ENCODE data around the gene ALG2.

ALG2 gene

GRCh38 chr9:99192786-99193465, 28.8 kb downstream of the ALG2 start:
- no peak for DNase-seq (ENCODE audit: low spot score)
- Mint-ChIP-seq H3K4me1 (ENCODE audit: low read depth) (peaks cover 15% of the 10 kb centered on the region), H3K36me3 (ENCODE audit: low read depth) (no peaks in the 10 kb centered on the region), H3K27ac (no peak overlapping the region), H3K27me3 (ENCODE audit: low read depth) (peaks cover 26% of the 10 kb centered on the region), H3K9me3 (no peaks in the 10 kb centered on the region), H3K4me3 (no peak overlapping the region)

- DNase-seq (ENCODE audit: low spot score), result no peak
These were observed 31.0 kb downstream of the ALG2 start for GRCh38 chr9:99190597-99191283.

GRCh38 chr9:99189887-99190596, 31.7 kb downstream of the ALG2 start:
- H3K27ac Mint-ChIP-seq, result no peak overlapping the region
- H3K4me1 Mint-ChIP-seq (ENCODE audit: low read depth), result peaks cover 9% of the 10 kb centered on the region
- H3K9me3 Mint-ChIP-seq, result no peaks in the 10 kb centered on the region
- no peaks in the 10 kb centered on the region for H3K36me3 Mint-ChIP-seq (ENCODE audit: low read depth)
- peaks cover 23% of the 10 kb centered on the region for H3K27me3 Mint-ChIP-seq (ENCODE audit: low read depth)
- H3K4me3 Mint-ChIP-seq, result no peak overlapping the region
- DNase-seq (ENCODE audit: low spot score), result no peak

More at GRCh38 chr9:99190597-99191283, 31.0 kb downstream of the ALG2 start:
- peaks cover 24% of the 10 kb centered on the region for H3K27me3 Mint-ChIP-seq (ENCODE audit: low read depth)
- no peak overlapping the region for H3K27ac Mint-ChIP-seq
- no peaks in the 10 kb centered on the region for H3K9me3 Mint-ChIP-seq
- no peak overlapping the region for H3K4me3 Mint-ChIP-seq
- H3K4me1 Mint-ChIP-seq (ENCODE audit: low read depth), result peaks cover 9% of the 10 kb centered on the region
- H3K36me3 Mint-ChIP-seq (ENCODE audit: low read depth), result no peaks in the 10 kb centered on the region

GRCh38 chr9:99189186-99189585, 32.6 kb downstream of the ALG2 start:
- Mint-ChIP-seq H3K9me3 (no peaks in the 10 kb centered on the region), H3K36me3 (ENCODE audit: low read depth) (no peaks in the 10 kb centered on the region), H3K4me1 (ENCODE audit: low read depth) (peaks cover 11% of the 10 kb centered on the region), H3K4me3 (no peak overlapping the region), H3K27ac (no peak overlapping the region), H3K27me3 (ENCODE audit: low read depth) (peaks cover 23% of the 10 kb centered on the region)
- DNase-seq (ENCODE audit: low spot score), result no peak

- H3K27me3 Mint-ChIP-seq (ENCODE audit: low read depth), result peaks cover 19% of the 10 kb centered on the region
- no peak overlapping the region for H3K4me3 Mint-ChIP-seq
- H3K27ac Mint-ChIP-seq, result no peak overlapping the region
- peaks cover 9% of the 10 kb centered on the region for H3K4me1 Mint-ChIP-seq (ENCODE audit: low read depth)
- H3K9me3 Mint-ChIP-seq, result no peaks in the 10 kb centered on the region
- no peaks in the 10 kb centered on the region for H3K36me3 Mint-ChIP-seq (ENCODE audit: low read depth)
- DNase-seq (ENCODE audit: low spot score), result no peak
These were observed 34.4 kb downstream of the ALG2 start for GRCh38 chr9:99187311-99187710.

- no peak for DNase-seq (ENCODE audit: low spot score)
- H3K36me3 Mint-ChIP-seq (ENCODE audit: low read depth), result no peaks in the 10 kb centered on the region
- H3K27ac Mint-ChIP-seq, result no peak overlapping the region
- H3K4me3 Mint-ChIP-seq, result no peak overlapping the region
- H3K27me3 Mint-ChIP-seq (ENCODE audit: low read depth), result peaks cover 10% of the 10 kb centered on the region
- H3K4me1 Mint-ChIP-seq (ENCODE audit: low read depth), result peaks cover 19% of the 10 kb centered on the region
- H3K9me3 Mint-ChIP-seq, result no peaks in the 10 kb centered on the region
These were observed 35.8 kb downstream of the ALG2 start for GRCh38 chr9:99185934-99186333.

- no peaks in the 10 kb centered on the region for H3K36me3 Mint-ChIP-seq (ENCODE audit: low read depth)
- H3K9me3 Mint-ChIP-seq, result no peaks in the 10 kb centered on the region
- H3K4me3 Mint-ChIP-seq, result no peak overlapping the region
- no peak for DNase-seq (ENCODE audit: low spot score)
- peaks cover 26% of the 10 kb centered on the region for H3K4me1 Mint-ChIP-seq (ENCODE audit: low read depth)
- H3K27me3 Mint-ChIP-seq (ENCODE audit: low read depth), result peaks cover 10% of the 10 kb centered on the region
- H3K27ac Mint-ChIP-seq, result no peak overlapping the region
These were observed 36.5 kb downstream of the ALG2 start for GRCh38 chr9:99185348-99185632.

GRCh38 chr9:99184475-99185347, 37.0 kb downstream of the ALG2 start:
- no peaks in the 10 kb centered on the region for H3K9me3 Mint-ChIP-seq
- peak; percentile 77 for DNase-seq (ENCODE audit: low spot score)
- no peaks in the 10 kb centered on the region for H3K36me3 Mint-ChIP-seq (ENCODE audit: low read depth)
- peaks cover 10% of the 10 kb centered on the region for H3K27me3 Mint-ChIP-seq (ENCODE audit: low read depth)
- no peak overlapping the region for H3K27ac Mint-ChIP-seq
- H3K4me1 Mint-ChIP-seq (ENCODE audit: low read depth), result peaks cover 30% of the 10 kb centered on the region
- no peak overlapping the region for H3K4me3 Mint-ChIP-seq

- DNase-seq (ENCODE audit: low spot score), result no peak
- Mint-ChIP-seq H3K4me3 (no peak overlapping the region), H3K4me1 (ENCODE audit: low read depth) (peaks cover 31% of the 10 kb centered on the region), H3K9me3 (no peaks in the 10 kb centered on the region), H3K36me3 (ENCODE audit: low read depth) (no peaks in the 10 kb centered on the region), H3K27me3 (ENCODE audit: low read depth) (peaks cover 7% of the 10 kb centered on the region), H3K27ac (no peak overlapping the region)
These were observed 37.6 kb downstream of the ALG2 start for GRCh38 chr9:99184110-99184474.

GRCh38 chr9:99183616-99184015, 38.1 kb downstream of the ALG2 start:
- Mint-ChIP-seq H3K36me3 (ENCODE audit: low read depth) (no peaks in the 10 kb centered on the region), H3K4me3 (no peak overlapping the region), H3K27me3 (ENCODE audit: low read depth) (peaks cover 5% of the 10 kb centered on the region), H3K27ac (no peak overlapping the region), H3K9me3 (no peaks in the 10 kb centered on the region), H3K4me1 (ENCODE audit: low read depth) (peaks cover 32% of the 10 kb centered on the region)
- DNase-seq (ENCODE audit: low spot score), result no peak

- Mint-ChIP-seq H3K27ac (no peak overlapping the region), H3K36me3 (ENCODE audit: low read depth) (no peaks in the 10 kb centered on the region), H3K27me3 (ENCODE audit: low read depth) (no peaks in the 10 kb centered on the region), H3K9me3 (no peaks in the 10 kb centered on the region), H3K4me1 (ENCODE audit: low read depth) (peaks cover 33% of the 10 kb centered on the region), H3K4me3 (no peak overlapping the region)
- DNase-seq (ENCODE audit: low spot score), result no peak
These were observed 39.4 kb downstream of the ALG2 start for GRCh38 chr9:99182356-99182755.

- H3K4me1 Mint-ChIP-seq (ENCODE audit: low read depth), result peaks cover 31% of the 10 kb centered on the region
- no peaks in the 10 kb centered on the region for H3K36me3 Mint-ChIP-seq (ENCODE audit: low read depth)
- DNase-seq (ENCODE audit: low spot score), result peak; percentile 63
- peak overlapping the region; percentile 19 for H3K4me3 Mint-ChIP-seq
- H3K27me3 Mint-ChIP-seq (ENCODE audit: low read depth), result no peaks in the 10 kb centered on the region
- H3K27ac Mint-ChIP-seq, result no peak overlapping the region
- H3K9me3 Mint-ChIP-seq, result no peaks in the 10 kb centered on the region
These were observed 40.1 kb downstream of the ALG2 start for GRCh38 chr9:99181621-99182020.

GRCh38 chr9:99181206-99181605, 40.5 kb downstream of the ALG2 start:
- no peak for DNase-seq (ENCODE audit: low spot score)
- Mint-ChIP-seq H3K27me3 (ENCODE audit: low read depth) (no peaks in the 10 kb centered on the region), H3K9me3 (no peaks in the 10 kb centered on the region), H3K4me1 (ENCODE audit: low read depth) (peaks cover 31% of the 10 kb centered on the region), H3K4me3 (no peak overlapping the region), H3K27ac (no peak overlapping the region), H3K36me3 (ENCODE audit: low read depth) (no peaks in the 10 kb centered on the region)

GRCh38 chr9:99180662-99181061, 41.1 kb downstream of the ALG2 start:
- Mint-ChIP-seq H3K9me3 (no peaks in the 10 kb centered on the region), H3K27ac (no peak overlapping the region), H3K27me3 (ENCODE audit: low read depth) (no peaks in the 10 kb centered on the region), H3K4me3 (peak overlapping the region; percentile 8), H3K36me3 (ENCODE audit: low read depth) (no peaks in the 10 kb centered on the region), H3K4me1 (ENCODE audit: low read depth) (peaks cover 31% of the 10 kb centered on the region)
- DNase-seq (ENCODE audit: low spot score), result no peak

Measured in T-helper 2 cell treated with Interferon-gamma antibody and Interleukin-4, amounts not matched to agents 5 μg/mL and 100 μg/mL, for 36 hours (primary cell).